MG63 (cell line): ENCODE data around the gene TMEM182. TPM values are rescaled to one million over a fixed set of nuclear protein-coding genes. Genes with fewer than 3 reads are reported as not detected.

Experiments used
- DNase-seq: peaks from one replicate; pipeline ENCODE4 v3.0.0-alpha.2; 2020
- H3K27me3 ChIP-seq: fragments of 250-450 bp; sonication (Bioruptor Pico); 2 replicates; pipeline ENCODE4 v1.5.1; 2020; ENCODE audit warnings: mild to moderate bottlenecking, moderate library complexity
- H3K36me3 ChIP-seq: fragments of 250-450 bp; sonication (Bioruptor Pico); 2 replicates; pipeline ENCODE4 v1.5.1; 2020; ENCODE audit warnings: mild to moderate bottlenecking, moderate library complexity
- H3K4me3 ChIP-seq: fragments of 250-450 bp; sonication (Bioruptor Pico); 2 replicates; pipeline ENCODE4 v1.5.1; 2020; ENCODE audit warnings: mild to moderate bottlenecking, moderate library complexity
- H3K9me3 ChIP-seq: fragments of 250-450 bp; sonication (Bioruptor Pico); 2 replicates; pipeline ENCODE4 v1.5.1; 2020; ENCODE audit warnings: mild to moderate bottlenecking, moderate library complexity
- total RNA-seq: library from RNA; depleted of rRNA; stranded (reverse); fragments of >200 nt; shearing (Covaris generic); gene quantifications from 2 replicates; pipeline ENCODE4 v1.2.3, GENCODE V29; 2014; ENCODE audit warnings: low replicate concordance

Gene TMEM182
- total RNA-seq, 1 experiment from 2014 or later: 2.2 TPM

- no peaks in the 10 kb centered on the region for H3K36me3 ChIP-seq
- no peaks in the 10 kb centered on the region for H3K9me3 ChIP-seq
- H3K27me3 ChIP-seq: no peaks in the 10 kb centered on the region
- no peak for DNase-seq
- no peak overlapping the region for H3K4me3 ChIP-seq
Measured at GRCh38 chr2:102788216-102788884, 26.5 kb downstream of the TMEM182 start.

GRCh38 chr2:102788885-102789260 lies 27.0 kb downstream of the TMEM182 start:
- DNase-seq: no peak
- no peak overlapping the region for H3K4me3 ChIP-seq
- H3K9me3 ChIP-seq: no peaks in the 10 kb centered on the region
- H3K36me3 ChIP-seq: no peaks in the 10 kb centered on the region
- H3K27me3 ChIP-seq: no peaks in the 10 kb centered on the region

- H3K36me3 ChIP-seq: no peaks in the 10 kb centered on the region
- no peaks in the 10 kb centered on the region for H3K9me3 ChIP-seq
- no peak overlapping the region for H3K4me3 ChIP-seq
- DNase-seq: no peak
- no peaks in the 10 kb centered on the region for H3K27me3 ChIP-seq
Measured at GRCh38 chr2:102789349-102790090, 27.7 kb downstream of the TMEM182 start.

DNA sequence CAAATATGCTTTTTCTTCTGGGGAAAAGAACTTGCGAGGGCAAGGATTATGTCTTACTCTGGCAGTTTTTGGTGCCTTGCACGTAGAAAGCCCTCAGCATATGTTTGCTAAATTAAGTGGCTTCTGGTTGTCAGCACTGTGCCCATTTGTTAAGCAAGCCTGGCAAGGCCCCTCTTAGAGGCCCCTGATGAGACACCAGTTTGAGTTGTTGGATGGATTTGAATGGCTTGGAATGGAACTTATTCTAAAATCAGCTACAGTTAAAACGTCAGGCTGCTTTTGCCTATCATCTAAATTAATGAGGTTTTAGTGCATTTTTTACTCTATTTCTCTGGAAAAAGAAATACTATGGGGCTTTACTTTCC lies 28.2 kb downstream of the TMEM182 start:
- H3K36me3 ChIP-seq: no peaks in the 10 kb centered on the region
- DNase-seq: no peak
- H3K27me3 ChIP-seq: no peaks in the 10 kb centered on the region
- no peaks in the 10 kb centered on the region for H3K9me3 ChIP-seq
- H3K4me3 ChIP-seq: no peak overlapping the region

DNA sequence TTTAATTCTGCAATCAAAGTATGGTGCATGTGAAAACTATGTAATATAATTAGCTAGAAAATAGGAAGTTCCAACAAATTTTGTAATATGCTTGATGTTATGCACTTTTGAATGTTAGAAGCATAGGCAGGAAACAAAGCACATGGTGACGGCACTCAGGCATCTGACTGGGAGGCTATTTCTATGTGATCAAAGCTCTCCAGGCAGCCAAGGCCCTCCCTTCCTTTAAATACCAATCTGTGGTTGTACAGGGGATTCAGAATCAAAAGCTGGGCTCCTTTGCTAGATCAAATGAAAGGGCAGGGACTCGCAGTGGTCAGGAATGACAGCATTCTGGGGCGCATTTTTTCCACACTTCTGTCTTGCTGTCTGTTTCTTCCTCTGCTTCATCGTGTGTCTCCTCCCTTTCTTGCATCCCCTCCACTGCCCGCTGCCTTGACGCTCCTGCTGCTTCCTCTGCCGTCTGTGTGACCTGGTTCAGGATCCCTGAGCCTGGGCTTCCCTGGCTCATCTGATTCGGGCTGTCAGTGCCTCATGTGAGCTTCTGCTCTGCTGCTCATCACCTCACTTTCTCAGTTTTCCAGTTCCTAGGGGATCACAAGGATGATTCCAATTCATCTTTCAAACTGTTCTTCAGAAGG lies 30.9 kb downstream of the TMEM182 start:
- H3K36me3 ChIP-seq: no peaks in the 10 kb centered on the region
- no peaks in the 10 kb centered on the region for H3K27me3 ChIP-seq
- no peaks in the 10 kb centered on the region for H3K9me3 ChIP-seq
- DNase-seq: no peak
- no peak overlapping the region for H3K4me3 ChIP-seq

GRCh38 chr2:102795641-102796040 lies 33.8 kb downstream of the TMEM182 start:
- no peaks in the 10 kb centered on the region for H3K36me3 ChIP-seq
- H3K4me3 ChIP-seq: no peak overlapping the region
- no peak for DNase-seq
- no peaks in the 10 kb centered on the region for H3K27me3 ChIP-seq
- H3K9me3 ChIP-seq: no peaks in the 10 kb centered on the region

DNA sequence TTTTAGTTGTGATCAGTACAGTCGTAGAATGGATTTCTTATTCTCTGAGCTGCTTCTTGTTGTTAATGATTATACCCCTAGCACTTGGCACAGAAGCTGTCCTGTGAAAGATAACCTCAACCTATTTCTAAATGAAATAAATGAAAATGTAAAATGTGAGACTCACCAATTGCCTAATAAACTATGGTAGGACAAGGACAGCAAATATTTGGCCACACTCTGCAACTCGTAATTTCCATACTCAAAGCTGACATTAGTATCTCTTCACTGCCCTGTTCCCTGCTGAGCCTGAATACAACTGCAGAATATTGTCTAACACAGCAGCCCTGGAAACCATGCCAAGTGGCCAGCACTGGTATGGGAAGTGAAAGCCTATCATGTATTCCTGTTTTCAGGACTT lies 34.5 kb downstream of the TMEM182 start:
- Histone ChIP-seq H3K36me3 (no peaks in the 10 kb centered on the region), H3K9me3 (0 out of 2 replicates have a peak, but pooled peaks cover 3% of the 10 kb centered on the region), H3K27me3 (no peaks in the 10 kb centered on the region), H3K4me3 (no peak overlapping the region)
- DNase-seq: no peak

GRCh38 chr2:102797486-102797885 lies 35.7 kb downstream of the TMEM182 start:
- peaks cover 3% of the 10 kb centered on the region; the same call in 1 of the 2 replicates for H3K9me3 ChIP-seq
- no peak for DNase-seq
- H3K36me3 ChIP-seq: no peaks in the 10 kb centered on the region
- no peaks in the 10 kb centered on the region for H3K27me3 ChIP-seq
- H3K4me3 ChIP-seq: no peak overlapping the region

- H3K4me3 ChIP-seq: no peak overlapping the region
- H3K36me3 ChIP-seq: no peaks in the 10 kb centered on the region
- no peaks in the 10 kb centered on the region for H3K27me3 ChIP-seq
- peaks cover 3% of the 10 kb centered on the region; the same call in 1 of the 2 replicates for H3K9me3 ChIP-seq
- no peak for DNase-seq
Measured at GRCh38 chr2:102798181-102798580, 36.4 kb downstream of the TMEM182 start.

DNA sequence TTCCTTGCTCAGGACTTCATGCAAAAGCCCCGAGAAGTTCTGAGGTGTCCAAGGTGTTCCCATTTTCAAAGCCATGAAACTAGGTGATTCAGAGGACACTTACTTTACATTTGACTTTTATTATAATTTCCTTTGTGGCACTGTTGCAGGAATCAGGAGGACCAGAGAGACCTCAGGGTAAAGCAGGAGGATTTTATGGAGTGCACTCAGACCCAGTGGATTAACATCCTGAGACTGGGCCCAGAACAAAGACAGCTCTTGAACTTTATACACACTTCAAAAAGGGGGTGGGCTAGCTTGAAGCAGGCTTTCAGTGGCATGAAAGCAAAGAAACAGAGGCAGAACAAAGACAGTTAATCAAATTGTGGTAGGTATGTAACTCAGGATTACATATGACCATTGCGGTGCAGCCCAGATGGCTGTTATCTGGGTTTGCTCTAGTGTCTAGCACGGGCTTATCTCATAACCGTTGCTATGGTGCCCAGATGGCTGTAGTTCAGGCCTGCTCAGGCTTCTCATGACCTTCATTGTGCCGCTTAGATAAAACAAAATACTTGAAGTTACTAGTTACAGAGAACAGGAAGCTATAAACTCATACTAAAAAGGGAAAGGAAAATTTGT lies 39.4 kb downstream of the TMEM182 start:
- H3K36me3 ChIP-seq: no peaks in the 10 kb centered on the region
- no peak overlapping the region for H3K4me3 ChIP-seq
- DNase-seq: no peak
- peaks cover 3% of the 10 kb centered on the region; the same call in 1 of the 2 replicates for H3K9me3 ChIP-seq
- H3K27me3 ChIP-seq: no peaks in the 10 kb centered on the region

DNA sequence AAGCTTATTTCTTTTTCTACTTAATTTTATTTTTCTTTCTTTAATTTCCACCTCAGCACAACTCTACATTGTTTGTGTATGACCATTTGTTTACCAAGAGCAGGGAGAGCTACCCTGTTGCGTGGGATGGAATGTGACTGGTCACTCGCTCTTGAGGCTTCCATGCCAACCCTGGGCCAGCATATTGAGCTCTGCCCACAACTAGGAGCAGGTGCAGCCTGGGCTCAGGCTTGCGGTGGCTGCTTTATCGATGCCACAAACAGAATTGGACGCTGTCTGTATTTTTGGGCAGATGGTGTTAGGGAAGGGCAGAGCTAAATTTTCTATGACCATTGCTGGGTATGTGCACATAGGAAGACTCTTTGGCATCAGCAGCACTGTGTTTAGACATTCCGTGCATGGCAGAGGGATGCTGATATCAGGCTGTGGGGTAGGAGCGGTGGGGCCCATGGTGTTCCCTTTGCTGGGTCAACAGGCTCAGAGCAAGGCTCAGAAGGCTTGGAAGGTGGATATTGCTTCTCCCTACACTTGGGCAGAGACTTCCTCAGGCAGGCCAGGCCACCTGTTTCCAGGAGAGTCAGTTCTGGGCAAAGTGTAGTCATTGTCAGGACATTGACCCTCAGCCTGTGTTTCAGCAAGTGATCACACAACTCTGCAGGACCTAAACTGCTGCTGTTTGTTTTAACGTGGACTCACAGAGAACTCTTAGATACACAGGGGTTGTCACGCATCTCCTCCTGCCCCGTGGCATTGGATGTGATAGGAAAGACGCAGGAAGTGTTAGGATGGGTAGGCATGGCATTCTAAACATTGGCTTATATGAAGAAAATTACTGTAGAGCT lies 40.2 kb downstream of the TMEM182 start:
- Histone ChIP-seq H3K27me3 (no peaks in the 10 kb centered on the region), H3K36me3 (no peaks in the 10 kb centered on the region), H3K4me3 (no peak overlapping the region), H3K9me3 (peaks cover 3% of the 10 kb centered on the region; the same call in 1 of the 2 replicates)
- DNase-seq: no peak

GRCh38 chr2:102803041-102803896 lies 41.4 kb downstream of the TMEM182 start:
- Histone ChIP-seq H3K4me3 (no peak overlapping the region), H3K27me3 (no peaks in the 10 kb centered on the region), H3K36me3 (no peaks in the 10 kb centered on the region), H3K9me3 (peaks cover 3% of the 10 kb centered on the region; the same call in 1 of the 2 replicates)
- no peak for DNase-seq

DNA sequence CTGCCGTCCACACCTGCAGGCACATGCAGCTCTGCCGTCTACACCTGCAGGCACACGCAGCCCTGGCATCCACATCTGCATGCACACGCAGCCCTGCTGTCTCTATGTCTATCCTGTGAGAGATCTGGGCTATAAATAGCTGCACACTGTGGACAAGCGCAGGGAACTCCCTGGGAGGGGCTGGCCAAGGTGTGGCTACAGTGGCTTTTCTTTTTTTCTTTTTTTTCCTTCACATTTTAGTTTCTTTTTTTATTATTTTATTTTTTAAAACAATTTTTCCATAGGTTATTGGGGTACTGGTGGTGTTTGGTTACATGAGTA lies 42.0 kb downstream of the TMEM182 start:
- Histone ChIP-seq H3K27me3 (no peaks in the 10 kb centered on the region), H3K9me3 (peaks cover 3% of the 10 kb centered on the region; the same call in 1 of the 2 replicates), H3K4me3 (no peak overlapping the region), H3K36me3 (no peaks in the 10 kb centered on the region)
- DNase-seq: no peak

- Histone ChIP-seq H3K4me3 (no peak overlapping the region), H3K27me3 (no peaks in the 10 kb centered on the region), H3K36me3 (no peaks in the 10 kb centered on the region), H3K9me3 (no peaks in the 10 kb centered on the region; the same call in 1 of the 2 replicates)
- peak; percentile 43 for DNase-seq
Measured at GRCh38 chr2:102806250-102806837, 44.5 kb downstream of the TMEM182 start.
